Cardiac muscle cell (in vitro differentiated cells and primary cell): ENCODE measurements around the gene RAB14. TPM values are rescaled to one million over a fixed set of nuclear protein-coding genes. Genes with fewer than 3 reads are reported as not detected.
A peak's percentile ranks its signal among the peaks of the same experiment; 100 is the strongest.

ENCODE experiments used
- DNase-seq, 2 donors: peaks; one replicate each; pipeline versions ENCODE4 v3.0.0 to v3.0.0-alpha.2; 2010 to 2017; ENCODE audit warnings: low read depth in 1 of 2, low spot score in 1 of 2
- H3K27ac ChIP-seq: fragments of 200-600 bp; sonication (generic); 2 replicates; pipeline ENCODE4 v1.5.1; 2016
- H3K27me3 ChIP-seq: fragments of 200-600 bp; sonication (generic); 2 replicates; pipeline ENCODE4 v1.6.0; 2016; ENCODE audit warnings: control low read depth
- H3K36me3 ChIP-seq: fragments of 200-600 bp; sonication (generic); 2 replicates; pipeline ENCODE4 v1.5.1; 2016; ENCODE audit warnings: control low read depth
- H3K4me1 ChIP-seq: fragments of 200-600 bp; sonication (generic); 2 replicates; pipeline ENCODE4 v1.8.1; 2017; ENCODE audit warnings: low read depth, mild to moderate bottlenecking, mixed run types
- H3K4me3 ChIP-seq: fragments of 200-600 bp; sonication (generic); 2 replicates; pipeline ENCODE4 v1.5.1; 2016; ENCODE audit warnings: mild to moderate bottlenecking
- H3K9me3 ChIP-seq: fragments of 200-600 bp; sonication (generic); 2 replicates; pipeline ENCODE4 v1.5.1; 2017; ENCODE audit warnings: low read depth, mild to moderate bottlenecking, control low read depth
- polyA plus RNA-seq: library from polyadenylated mRNA; unstranded; fragments of >200 nt; fragmentation: Nextera tagmentation; extraction: Ambion mirVana; gene quantifications from 2 replicates; pipeline ENCODE4 v1.2.1, GENCODE V29; 2016
- total RNA-seq: library from RNA; depleted of rRNA; stranded (reverse); fragments of >200 nt; gene quantifications from 2 replicates; pipeline ENCODE4 v1.2.3, GENCODE V29; 2016
- TF ChIP-seq, protein P1 (sequence below): IDR thresholded peaks from 2 replicates; pipeline ENCODE4 v1.5.1; 2012; ENCODE audit warnings: low read depth, mild to moderate bottlenecking, low read length

The RAB14 gene
- total and polyA plus RNA-seq, 2 experiments from 2014 or later, result 17.4 to 54.2 TPM

DNA sequence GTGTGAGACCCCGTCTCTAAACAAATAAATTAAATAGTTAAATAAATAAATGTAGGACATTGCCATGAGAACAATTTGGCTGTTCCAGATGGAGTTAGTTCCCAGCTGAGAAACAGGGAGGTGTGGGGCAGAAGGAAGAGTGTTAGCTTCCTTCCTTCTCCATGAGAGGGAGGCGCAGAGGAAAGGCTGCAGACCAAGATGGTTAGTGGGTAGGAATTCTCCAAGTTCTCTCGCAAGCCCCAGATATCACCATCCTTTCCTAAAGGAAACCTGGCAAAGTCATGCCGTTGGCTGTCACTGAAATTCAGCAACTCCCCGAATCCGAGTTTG, 33.1 kb upstream of the RAB14 start:
- no peak for DNase-seq
- TF ChIP-seq, protein P1, sequence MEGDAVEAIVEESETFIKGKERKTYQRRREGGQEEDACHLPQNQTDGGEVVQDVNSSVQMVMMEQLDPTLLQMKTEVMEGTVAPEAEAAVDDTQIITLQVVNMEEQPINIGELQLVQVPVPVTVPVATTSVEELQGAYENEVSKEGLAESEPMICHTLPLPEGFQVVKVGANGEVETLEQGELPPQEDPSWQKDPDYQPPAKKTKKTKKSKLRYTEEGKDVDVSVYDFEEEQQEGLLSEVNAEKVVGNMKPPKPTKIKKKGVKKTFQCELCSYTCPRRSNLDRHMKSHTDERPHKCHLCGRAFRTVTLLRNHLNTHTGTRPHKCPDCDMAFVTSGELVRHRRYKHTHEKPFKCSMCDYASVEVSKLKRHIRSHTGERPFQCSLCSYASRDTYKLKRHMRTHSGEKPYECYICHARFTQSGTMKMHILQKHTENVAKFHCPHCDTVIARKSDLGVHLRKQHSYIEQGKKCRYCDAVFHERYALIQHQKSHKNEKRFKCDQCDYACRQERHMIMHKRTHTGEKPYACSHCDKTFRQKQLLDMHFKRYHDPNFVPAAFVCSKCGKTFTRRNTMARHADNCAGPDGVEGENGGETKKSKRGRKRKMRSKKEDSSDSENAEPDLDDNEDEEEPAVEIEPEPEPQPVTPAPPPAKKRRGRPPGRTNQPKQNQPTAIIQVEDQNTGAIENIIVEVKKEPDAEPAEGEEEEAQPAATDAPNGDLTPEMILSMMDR, result no peak
- Histone ChIP-seq H3K9me3 (no peaks in the 10 kb centered on the region), H3K4me3 (no peak overlapping the region), H3K36me3 (no peaks in the 10 kb centered on the region), H3K4me1 (no peaks in the 10 kb centered on the region), H3K27me3 (no peaks in the 10 kb centered on the region), H3K27ac (no peak overlapping the region)

DNA sequence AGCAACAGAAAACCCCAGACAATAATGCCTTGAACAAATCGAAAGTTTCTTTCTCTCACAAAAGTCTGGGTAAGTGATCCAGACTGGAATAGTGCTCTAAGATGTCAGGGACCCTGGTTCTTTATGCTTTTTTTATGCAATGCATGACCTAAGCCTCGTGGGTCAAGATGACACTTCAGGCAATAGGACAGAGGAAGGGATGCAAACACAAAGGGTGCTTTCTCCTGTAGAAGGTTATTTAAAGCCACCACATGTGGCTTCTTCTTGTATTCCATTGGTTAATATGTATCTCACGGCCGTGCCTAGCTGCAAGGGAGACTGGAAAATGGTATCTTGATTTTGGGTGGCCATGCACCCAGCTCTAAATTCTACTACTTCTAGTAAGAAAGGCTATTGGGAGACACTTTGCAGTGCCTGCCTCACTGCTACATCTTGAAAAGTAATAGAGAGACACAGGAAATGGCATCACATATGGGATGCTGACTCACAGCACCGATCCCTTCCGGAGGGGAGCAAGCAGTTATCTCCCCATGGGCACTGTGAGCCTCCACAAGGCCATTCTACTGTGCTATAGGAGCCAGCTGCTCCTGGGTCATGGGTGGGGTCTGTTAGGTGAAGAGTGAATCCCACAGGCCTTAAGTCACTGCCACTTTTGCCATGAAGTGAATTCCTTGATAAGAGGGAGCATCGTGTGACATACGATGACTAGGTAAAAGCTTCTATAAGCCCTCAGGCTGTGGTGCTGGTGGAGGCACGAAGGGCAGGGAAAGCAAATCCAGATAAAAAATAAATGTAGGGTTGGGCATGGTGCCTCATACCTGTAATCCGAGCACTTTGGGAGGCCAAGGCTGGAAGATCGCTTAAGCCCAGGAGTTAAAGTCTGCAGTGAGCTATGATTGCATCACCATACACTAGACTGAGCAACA, 32.5 kb upstream of the RAB14 start:
- H3K4me3 ChIP-seq, result no peak overlapping the region
- TF ChIP-seq, protein P1, result no peak
- H3K27ac ChIP-seq, result no peak overlapping the region
- H3K36me3 ChIP-seq, result no peaks in the 10 kb centered on the region
- no peaks in the 10 kb centered on the region for H3K27me3 ChIP-seq
- H3K4me1 ChIP-seq, result no peaks in the 10 kb centered on the region
- no peaks in the 10 kb centered on the region for H3K9me3 ChIP-seq
- DNase-seq, result peak in 1 of 2 donors; percentile 49

DNA sequence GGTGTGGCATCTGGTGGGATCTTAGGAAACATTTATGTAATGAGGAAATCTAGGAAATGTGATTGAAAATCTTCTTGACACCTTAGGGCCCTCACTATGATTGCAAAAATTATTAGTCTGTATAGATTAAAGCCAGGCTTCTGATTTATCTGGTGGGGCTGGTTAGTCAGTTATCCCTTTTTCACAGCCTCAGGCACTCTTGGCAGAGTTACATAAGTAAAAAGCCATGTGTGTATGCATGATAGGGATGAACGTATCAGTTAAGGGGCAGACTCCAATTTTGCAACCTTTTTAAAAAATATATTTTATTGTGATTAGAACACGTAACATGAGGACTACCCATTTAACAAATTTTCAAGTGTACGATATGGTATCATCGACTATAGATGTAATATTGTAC, 30.6 kb upstream of the RAB14 start:
- no peaks in the 10 kb centered on the region for H3K9me3 ChIP-seq

DNA sequence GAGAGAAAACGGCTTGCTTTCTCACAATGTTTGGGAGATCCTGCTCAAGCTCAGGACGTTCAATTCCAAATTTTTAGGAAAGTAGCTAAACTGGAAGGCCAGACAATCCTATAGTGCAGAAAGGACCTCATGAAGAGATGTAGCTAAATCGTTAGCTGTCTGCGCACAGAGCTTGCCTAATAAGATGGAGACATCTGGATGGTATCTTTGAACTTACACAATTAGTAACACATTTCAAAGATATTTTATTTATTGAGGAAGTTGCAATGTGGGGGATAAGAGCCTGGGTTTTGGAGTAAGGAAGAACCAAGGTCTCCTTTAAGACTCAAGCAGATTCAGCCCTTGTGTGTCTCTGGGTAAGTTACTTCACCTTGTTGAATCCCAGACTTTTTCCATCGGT, 28.6 kb upstream of the RAB14 start:
- no peak for DNase-seq
- H3K9me3 ChIP-seq, result no peaks in the 10 kb centered on the region
- no peaks in the 10 kb centered on the region for H3K36me3 ChIP-seq
- no peak overlapping the region for H3K27ac ChIP-seq
- H3K4me1 ChIP-seq, result no peaks in the 10 kb centered on the region
- no peaks in the 10 kb centered on the region for H3K27me3 ChIP-seq
- TF ChIP-seq, protein P1, result no peak
- no peak overlapping the region for H3K4me3 ChIP-seq

More for the DNA sequence above, 30.6 kb upstream of the RAB14 start:
- TF ChIP-seq, protein P1, result no peak
- no peak overlapping the region for H3K4me3 ChIP-seq
- no peaks in the 10 kb centered on the region for H3K27me3 ChIP-seq
- H3K4me1 ChIP-seq, result no peaks in the 10 kb centered on the region
- no peaks in the 10 kb centered on the region for H3K36me3 ChIP-seq
- H3K27ac ChIP-seq, result no peak overlapping the region
- no peak for DNase-seq

DNA sequence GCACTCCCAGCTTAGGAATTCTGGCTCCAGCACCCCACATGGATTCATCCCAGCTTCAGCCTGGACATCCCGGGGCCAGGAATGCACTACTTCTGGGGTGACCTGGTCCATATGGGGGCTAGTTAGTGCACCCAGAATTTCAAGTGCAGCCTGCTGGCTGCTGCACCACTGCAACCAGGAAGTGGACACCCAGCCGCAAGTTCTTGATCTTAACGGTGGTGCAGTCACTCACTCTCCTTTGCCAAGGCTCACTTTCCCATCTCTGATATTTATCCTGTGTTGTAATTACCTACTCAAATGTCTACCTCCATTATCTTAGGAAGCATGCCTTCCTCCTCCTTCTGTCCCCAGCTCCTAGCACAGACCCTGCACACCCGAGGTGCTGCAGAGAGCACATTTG, 26.2 kb upstream of the RAB14 start:
- Histone ChIP-seq H3K4me1 (no peaks in the 10 kb centered on the region), H3K27ac (no peak overlapping the region), H3K4me3 (no peak overlapping the region), H3K27me3 (no peaks in the 10 kb centered on the region), H3K36me3 (no peaks in the 10 kb centered on the region), H3K9me3 (no peaks in the 10 kb centered on the region)
- DNase-seq, result no peak
- TF ChIP-seq, protein P1, result no peak
